ENCODE measurements around the gene STEAP1B.
A peak's percentile ranks its signal among the peaks of the same experiment; 100 is the strongest.
"Not testable (repeated sequence)": the region's sequence is repeated elsewhere in the genome, so short reads cannot be mapped to it uniquely, and the experiment has no call there.

STEAP1B gene

GRCh38 chr7:22454446-22454845 is 45.5 kb downstream of the STEAP1B start:
- H4K20me1 ChIP-seq (ENCODE audit: insufficient read depth, low read length): peaks cover 7% of the 10 kb centered on the region; the same call in 1 of the 2 replicates
- TF ChIP-seq EZH2phosphoT487 (IDR thresholded peaks at IDR 0.05; ENCODE audit: low read depth): no peak
- TF ChIP-seq, protein P1, sequence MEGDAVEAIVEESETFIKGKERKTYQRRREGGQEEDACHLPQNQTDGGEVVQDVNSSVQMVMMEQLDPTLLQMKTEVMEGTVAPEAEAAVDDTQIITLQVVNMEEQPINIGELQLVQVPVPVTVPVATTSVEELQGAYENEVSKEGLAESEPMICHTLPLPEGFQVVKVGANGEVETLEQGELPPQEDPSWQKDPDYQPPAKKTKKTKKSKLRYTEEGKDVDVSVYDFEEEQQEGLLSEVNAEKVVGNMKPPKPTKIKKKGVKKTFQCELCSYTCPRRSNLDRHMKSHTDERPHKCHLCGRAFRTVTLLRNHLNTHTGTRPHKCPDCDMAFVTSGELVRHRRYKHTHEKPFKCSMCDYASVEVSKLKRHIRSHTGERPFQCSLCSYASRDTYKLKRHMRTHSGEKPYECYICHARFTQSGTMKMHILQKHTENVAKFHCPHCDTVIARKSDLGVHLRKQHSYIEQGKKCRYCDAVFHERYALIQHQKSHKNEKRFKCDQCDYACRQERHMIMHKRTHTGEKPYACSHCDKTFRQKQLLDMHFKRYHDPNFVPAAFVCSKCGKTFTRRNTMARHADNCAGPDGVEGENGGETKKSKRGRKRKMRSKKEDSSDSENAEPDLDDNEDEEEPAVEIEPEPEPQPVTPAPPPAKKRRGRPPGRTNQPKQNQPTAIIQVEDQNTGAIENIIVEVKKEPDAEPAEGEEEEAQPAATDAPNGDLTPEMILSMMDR (IDR thresholded peaks at IDR 0.05; ENCODE audit: low read depth, low read length): no peak
- peaks cover 7% of the 10 kb centered on the region for H3K4me1 ChIP-seq (ENCODE audit: low read length)
- H3K9me3 ChIP-seq (ENCODE audit: insufficient read depth, low read length): no peaks in the 10 kb centered on the region
- H3K36me3 ChIP-seq (replicated peaks; ENCODE audit: low read depth, low read length): peaks cover 5% of the 10 kb centered on the region
- no peak overlapping the region for H3K4me3 ChIP-seq (ENCODE audit: low read length)
- no peaks in the 10 kb centered on the region for H3K79me2 ChIP-seq (ENCODE audit: low read length)
- no peak overlapping the region for H2AFZ ChIP-seq (ENCODE audit: low read depth, low read length)
- no peak overlapping the region for H3K27ac ChIP-seq (ENCODE audit: low read length)
- H3K27me3 ChIP-seq (ENCODE audit: low read depth, low read length): no peaks in the 10 kb centered on the region
- no peak overlapping the region for H3K9ac ChIP-seq (ENCODE audit: low read length)
- no peak overlapping the region for H3K4me2 ChIP-seq (ENCODE audit: low read length)

- TF ChIP-seq, protein P1 (IDR thresholded peaks at IDR 0.05; ENCODE audit: low read depth, low read length): no peak
- no peak for TF ChIP-seq EZH2phosphoT487 (IDR thresholded peaks at IDR 0.05; ENCODE audit: low read depth)
- H3K79me2 ChIP-seq (ENCODE audit: low read length): no peaks in the 10 kb centered on the region
- H3K4me1 ChIP-seq (ENCODE audit: low read length): peaks cover 13% of the 10 kb centered on the region
- H3K27me3 ChIP-seq (ENCODE audit: low read depth, low read length): no peaks in the 10 kb centered on the region
- no peak overlapping the region for H3K9ac ChIP-seq (ENCODE audit: low read length)
- no peak overlapping the region for H2AFZ ChIP-seq (ENCODE audit: low read depth, low read length)
- H4K20me1 ChIP-seq (ENCODE audit: insufficient read depth, low read length): peaks cover 7% of the 10 kb centered on the region; the same call in 1 of the 2 replicates
- no peaks in the 10 kb centered on the region for H3K9me3 ChIP-seq (ENCODE audit: insufficient read depth, low read length)
- peaks cover 5% of the 10 kb centered on the region for H3K36me3 ChIP-seq (replicated peaks; ENCODE audit: low read depth, low read length)
- peak overlapping the region; percentile 78 for H3K4me2 ChIP-seq (ENCODE audit: low read length)
- H3K4me3 ChIP-seq (ENCODE audit: low read length): no peak overlapping the region
- no peak overlapping the region for H3K27ac ChIP-seq (ENCODE audit: low read length)
Measured at GRCh38 chr7:22452960-22453558, 46.9 kb downstream of the STEAP1B start.

- Histone ChIP-seq H3K9me3 (ENCODE audit: insufficient read depth, low read length) (no peaks in the 10 kb centered on the region), H2AFZ (ENCODE audit: low read depth, low read length) (no peak overlapping the region), H3K79me2 (ENCODE audit: low read length) (no peaks in the 10 kb centered on the region), H3K27ac (ENCODE audit: low read length) (no peak overlapping the region), H4K20me1 (ENCODE audit: insufficient read depth, low read length) (peaks cover 7% of the 10 kb centered on the region; the same call in 1 of the 2 replicates), H3K36me3 (replicated peaks; ENCODE audit: low read depth, low read length) (peaks cover 5% of the 10 kb centered on the region), H3K9ac (ENCODE audit: low read length) (0 out of 2 replicates have a peak overlapping the region, but pooled peaks have one; percentile 14), H3K4me3 (ENCODE audit: low read length) (peak overlapping the region; percentile 52), H3K4me2 (ENCODE audit: low read length) (peak overlapping the region; percentile 78), H3K27me3 (ENCODE audit: low read depth, low read length) (no peaks in the 10 kb centered on the region), H3K4me1 (ENCODE audit: low read length) (peaks cover 20% of the 10 kb centered on the region)
- TF ChIP-seq, protein P1 (IDR thresholded peaks at IDR 0.05; ENCODE audit: low read depth, low read length): peak; percentile 71
- no peak for TF ChIP-seq EZH2phosphoT487 (IDR thresholded peaks at IDR 0.05; ENCODE audit: low read depth)
Measured at GRCh38 chr7:22452142-22452959, 47.6 kb downstream of the STEAP1B start.

GRCh38 chr7:22450013-22450412 is 50.0 kb downstream of the STEAP1B start:
- not testable (repeated sequence) for H3K27ac ChIP-seq (ENCODE audit: low read length)
- H4K20me1 ChIP-seq (ENCODE audit: insufficient read depth, low read length): peaks cover 22% of the 10 kb centered on the region

More at GRCh38 chr7:22450013-22450412, 50.0 kb downstream of the STEAP1B start:
- not testable (repeated sequence) for H3K9me3 ChIP-seq (ENCODE audit: insufficient read depth, low read length); H3K79me2 ChIP-seq (ENCODE audit: low read length); H3K4me3 ChIP-seq (ENCODE audit: low read length); H2AFZ ChIP-seq (ENCODE audit: low read depth, low read length); H3K36me3 ChIP-seq (replicated peaks; ENCODE audit: low read depth, low read length); H3K4me2 ChIP-seq (ENCODE audit: low read length); H3K27me3 ChIP-seq (ENCODE audit: low read depth, low read length); H3K9ac ChIP-seq (ENCODE audit: low read length)
- peaks cover 44% of the 10 kb centered on the region for H3K4me1 ChIP-seq (ENCODE audit: low read length)
